SU-DHL-6 (cell line): Measurements from ENCODE around the gene RNASE8.

Source experiments
- H2AFZ ChIP-seq: fragments of 200-600 bp; sonication (generic); 2 replicates; pipeline ENCODE4 v1.6.1; 2014; ENCODE audit warnings: low read depth, mild to moderate bottlenecking, moderate library complexity, mixed read lengths, antibody characterized with exemption, low read length; ENCODE audit not compliant: severe bottlenecking
- H3F3A ChIP-seq: fragments of 200-600 bp; shearing (Covaris generic); 2 replicates; pipeline ENCODE4 v1.6.0; 2016; ENCODE audit warnings: antibody characterized with exemption, mild to moderate bottlenecking; ENCODE audit not compliant: insufficient read depth
- H3K27ac ChIP-seq: fragments of 200-600 bp; sonication (generic); 2 replicates; pipeline ENCODE4 v1.5.1; 2016; ENCODE audit warnings: low read depth, mild to moderate bottlenecking, low read length, moderate library complexity, mixed read lengths
- H3K27me3 ChIP-seq: fragments of 200-600 bp; sonication (generic), shearing (Covaris generic); 2 replicates; pipeline ENCODE4 v1.6.0; 2014; ENCODE audit warnings: mild to moderate bottlenecking, low read length
- H3K36me3 ChIP-seq: fragments of 200-600 bp; sonication (generic); 2 replicates; pipeline ENCODE4 v1.6.1; 2014; ENCODE audit warnings: mild to moderate bottlenecking, low read length, mixed read lengths
- H3K4me2 ChIP-seq: fragments of 300-600, 200-600 bp; shearing (Covaris generic), sonication (generic); 2 replicates; pipeline ENCODE4 v1.6.0; 2014; ENCODE audit warnings: low read length, low read depth, mild to moderate bottlenecking; ENCODE audit not compliant: poor library complexity, severe bottlenecking
- H3K4me3 ChIP-seq: fragments of 200-600 bp; sonication (generic); 2 replicates; pipeline ENCODE4 v1.5.1; 2014; ENCODE audit warnings: antibody characterized with exemption, low read length, mild to moderate bottlenecking, mixed read lengths; ENCODE audit not compliant: insufficient read depth, poor library complexity, severe bottlenecking
- H3K79me2 ChIP-seq: fragments of 200-600 bp; sonication (generic); 2 replicates; pipeline ENCODE4 v1.6.1; 2014; ENCODE audit warnings: mild to moderate bottlenecking, low read length, moderate library complexity; ENCODE audit not compliant: insufficient read depth
- H3K9ac ChIP-seq: fragments of 200-600 bp; sonication (generic); 2 replicates; pipeline ENCODE4 v1.7.0; 2014; ENCODE audit warnings: mild to moderate bottlenecking, low read length
- H3K9me2 ChIP-seq: fragments of 200-600 bp; sonication (generic); replicated peaks from 2 replicates; pipeline ENCODE4 v1.6.1; 2014; ENCODE audit warnings: low read length; ENCODE audit not compliant: insufficient read depth
- H3K9me3 ChIP-seq: fragments of 200-600 bp; sonication (generic); 2 replicates; pipeline ENCODE4 v1.6.1; 2014; ENCODE audit warnings: low read length, mixed read lengths; ENCODE audit not compliant: insufficient read depth
- H4K20me1 ChIP-seq: fragments of 200-600 bp; sonication (generic); 2 replicates; pipeline ENCODE4 v1.6.1; 2014; ENCODE audit warnings: low read depth, mild to moderate bottlenecking, antibody characterized with exemption, low read length, moderate library complexity, mixed read lengths
- EZH2phosphoT487 ChIP-seq: fragments of 200-600 bp; sonication (generic), shearing (Covaris generic); conservative IDR thresholded peaks from 2 replicates; pipeline ENCODE4 v1.6.1; 2018; ENCODE audit warnings: mild to moderate bottlenecking, antibody characterized with exemption, low read length, moderate library complexity, mixed read lengths
- TF ChIP-seq, protein P1 (sequence below): fragments of 200-600 bp; sonication (generic); IDR thresholded peaks from one replicate; pipeline ENCODE4 v1.5.1; 2017; ENCODE audit warnings: antibody characterized with exemption, mild to moderate bottlenecking, low read length, moderate library complexity; ENCODE audit not compliant: insufficient read depth, poor library complexity, severe bottlenecking

Gene RNASE8

DNA sequence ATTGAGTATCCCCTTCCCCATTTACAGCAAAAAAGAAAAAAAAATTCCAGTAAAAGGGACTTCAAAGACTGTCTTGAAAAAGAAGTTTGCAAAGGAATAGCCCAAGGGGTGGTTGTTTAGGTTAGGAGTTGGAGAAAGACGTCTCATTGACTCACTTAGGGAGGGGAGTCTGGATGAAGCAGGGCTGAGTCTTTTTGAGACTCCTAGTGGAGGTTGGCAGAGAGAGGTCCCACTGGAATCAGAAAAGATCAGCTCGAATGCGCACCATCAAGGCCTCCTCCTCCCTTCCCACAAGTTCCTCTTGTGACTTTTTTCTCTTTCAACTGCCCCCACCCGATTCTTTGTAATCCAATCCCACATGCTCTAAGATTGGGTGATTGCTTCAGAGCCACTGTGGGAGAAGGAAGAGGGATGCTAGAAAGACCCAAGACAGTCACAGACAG lies 14.4 kb downstream of the RNASE8 start:
- H3K27ac ChIP-seq = no peak overlapping the region
- TF ChIP-seq, protein P1, sequence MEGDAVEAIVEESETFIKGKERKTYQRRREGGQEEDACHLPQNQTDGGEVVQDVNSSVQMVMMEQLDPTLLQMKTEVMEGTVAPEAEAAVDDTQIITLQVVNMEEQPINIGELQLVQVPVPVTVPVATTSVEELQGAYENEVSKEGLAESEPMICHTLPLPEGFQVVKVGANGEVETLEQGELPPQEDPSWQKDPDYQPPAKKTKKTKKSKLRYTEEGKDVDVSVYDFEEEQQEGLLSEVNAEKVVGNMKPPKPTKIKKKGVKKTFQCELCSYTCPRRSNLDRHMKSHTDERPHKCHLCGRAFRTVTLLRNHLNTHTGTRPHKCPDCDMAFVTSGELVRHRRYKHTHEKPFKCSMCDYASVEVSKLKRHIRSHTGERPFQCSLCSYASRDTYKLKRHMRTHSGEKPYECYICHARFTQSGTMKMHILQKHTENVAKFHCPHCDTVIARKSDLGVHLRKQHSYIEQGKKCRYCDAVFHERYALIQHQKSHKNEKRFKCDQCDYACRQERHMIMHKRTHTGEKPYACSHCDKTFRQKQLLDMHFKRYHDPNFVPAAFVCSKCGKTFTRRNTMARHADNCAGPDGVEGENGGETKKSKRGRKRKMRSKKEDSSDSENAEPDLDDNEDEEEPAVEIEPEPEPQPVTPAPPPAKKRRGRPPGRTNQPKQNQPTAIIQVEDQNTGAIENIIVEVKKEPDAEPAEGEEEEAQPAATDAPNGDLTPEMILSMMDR = no peak
- 0 out of 2 replicates have a peak, but pooled peaks have one; percentile 22 for TF ChIP-seq EZH2phosphoT487
- no peaks in the 10 kb centered on the region for H4K20me1 ChIP-seq
- peak overlapping the region; percentile 61 for H3K4me2 ChIP-seq
- no peak overlapping the region for H2AFZ ChIP-seq
- no peaks in the 10 kb centered on the region for H3K9me2 ChIP-seq
- H3K79me2 ChIP-seq = no peaks in the 10 kb centered on the region
- H3F3A ChIP-seq = no peaks in the 10 kb centered on the region
- H3K4me3 ChIP-seq = no peak overlapping the region
- H3K36me3 ChIP-seq = no peaks in the 10 kb centered on the region
- H3K9me3 ChIP-seq = no peaks in the 10 kb centered on the region
- peak overlapping the region; percentile 33; the same call in 1 of the 2 replicates for H3K9ac ChIP-seq
- no peaks in the 10 kb centered on the region for H3K27me3 ChIP-seq

GRCh38 chr14:21072781-21073339 lies 15.2 kb downstream of the RNASE8 start:
- Histone ChIP-seq H3K9me3 (no peaks in the 10 kb centered on the region), H3K36me3 (no peaks in the 10 kb centered on the region), H4K20me1 (no peaks in the 10 kb centered on the region), H3K27me3 (no peaks in the 10 kb centered on the region), H3K4me3 (no peak overlapping the region), H3K9me2 (no peaks in the 10 kb centered on the region), H3K4me2 (no peak overlapping the region), H3K79me2 (no peaks in the 10 kb centered on the region), H3K9ac (no peak overlapping the region), H2AFZ (no peak overlapping the region), H3K27ac (no peak overlapping the region), H3F3A (no peaks in the 10 kb centered on the region)
- TF ChIP-seq, protein P1 = no peak
- no peak for TF ChIP-seq EZH2phosphoT487

GRCh38 chr14:21073921-21074320 lies 16.3 kb downstream of the RNASE8 start:
- Histone ChIP-seq H4K20me1 (no peaks in the 10 kb centered on the region), H3K4me2 (no peak overlapping the region), H3K9ac (no peak overlapping the region), H3K36me3 (no peaks in the 10 kb centered on the region), H3K4me3 (no peak overlapping the region), H2AFZ (no peak overlapping the region), H3K9me3 (no peaks in the 10 kb centered on the region), H3K79me2 (no peaks in the 10 kb centered on the region), H3K27ac (no peak overlapping the region), H3K9me2 (no peaks in the 10 kb centered on the region), H3F3A (no peaks in the 10 kb centered on the region), H3K27me3 (no peaks in the 10 kb centered on the region)
- TF ChIP-seq EZH2phosphoT487 = no peak
- TF ChIP-seq, protein P1 = no peak
